K562 (cell line): ENCODE measurements around the gene PCF11. TPM values are rescaled to one million over a fixed set of nuclear protein-coding genes. Genes with fewer than 3 reads are reported as not detected.

Experiments
- ARID1B ChIP-seq: fragments of 450-650 bp; IDR thresholded peaks from 2 replicates; pipeline ENCODE4 v1.6.1; 2016; ENCODE audit warnings: antibody characterized with exemption, mild to moderate bottlenecking, inconsistent platforms
- CBX1 ChIP-seq: sonication (generic); IDR thresholded peaks from 2 replicates; pipeline ENCODE4 v1.6.1; 2016; ENCODE audit warnings: antibody characterized with exemption, low read depth, mild to moderate bottlenecking
- CBX2 ChIP-seq: fragments of 200-600 bp; sonication (generic); IDR thresholded peaks from one replicate; pipeline ENCODE4 v1.6.1; 2012; ENCODE audit warnings: mild to moderate bottlenecking, low read length, inconsistent platforms; ENCODE audit not compliant: insufficient read depth, poor library complexity, severe bottlenecking
- CEBPG ChIP-seq, 3 experiments: fragments of 200-800 bp in 1 of 3; sonication (Bioruptor generic) in 1 of 3; sonication (generic) in 1 of 3; formaldehyde crosslinking in 1 of 3; IDR thresholded peaks in 2 of 3; conservative IDR thresholded peaks in 1 of 3; 2 replicates each; pipeline versions ENCODE4 v1.6.1 to v1.8.0; 2016 to 2022; ENCODE audit warnings: missing compliant biosample characterization in 2 of 3, missing genetic modification characterization in 2 of 3, mild to moderate bottlenecking in 1 of 3, missing genetic modification reagents in 1 of 3
- ESRRB ChIP-seq: fragments of 250-450 bp; sonication (Bioruptor Pico); IDR thresholded peaks from 2 replicates; pipeline ENCODE4 v1.5.0; 2020; ENCODE audit warnings: mild to moderate bottlenecking, moderate library complexity, borderline replicate concordance
- ETV1 ChIP-seq: fragments of 450-650 bp; conservative IDR thresholded peaks from 2 replicates; pipeline ENCODE4 v1.6.1; 2016; ENCODE audit warnings: missing genetic modification characterization, control low read depth, low read depth, missing compliant biosample characterization
- EZH2 ChIP-seq: IDR thresholded peaks from 2 replicates; pipeline ENCODE4 v1.6.1; 2012; ENCODE audit warnings: low read depth, mild to moderate bottlenecking, inconsistent platforms, low read length, borderline replicate concordance
- HMGXB4 ChIP-seq: sonication (generic); formaldehyde crosslinking; IDR thresholded peaks from 2 replicates; pipeline ENCODE4 v1.8.1; 2023; ENCODE audit warnings: mild to moderate bottlenecking, missing genetic modification reagents
- KAT7 ChIP-seq: sonication (generic); formaldehyde crosslinking; IDR thresholded peaks from 2 replicates; pipeline ENCODE4 v1.8.0; 2022; ENCODE audit warnings: missing genetic modification reagents, mild to moderate bottlenecking, borderline replicate concordance
- MAFF ChIP-seq: IDR thresholded peaks from 2 replicates; pipeline ENCODE4 v1.6.1; 2012; ENCODE audit warnings: low read length, improper control_type of control experiment
- MAZ ChIP-seq, 2 experiments: fragments of 450-650 bp in 1 of 2; sonication (generic) in 1 of 2; formaldehyde crosslinking; IDR thresholded peaks in 1 of 2; conservative IDR thresholded peaks in 1 of 2; 2 replicates each; pipeline versions ENCODE4 v1.4.0 to v1.5.0; 2020; ENCODE audit warnings: mild to moderate bottlenecking in 1 of 2, missing genetic modification reagents in 1 of 2
- MCM5 ChIP-seq: fragments of 450-650 bp; IDR thresholded peaks from 2 replicates; pipeline ENCODE4 v1.6.1; 2016; ENCODE audit warnings: low read depth
- MXD1 ChIP-seq: fragments of 250-450 bp; sonication (Bioruptor Pico); IDR thresholded peaks from 2 replicates; pipeline ENCODE4 v1.8.0; 2021; ENCODE audit warnings: borderline replicate concordance, mild to moderate bottlenecking, moderate library complexity; ENCODE audit not compliant: poor library complexity, severe bottlenecking
- MXI1 ChIP-seq: IDR thresholded peaks from 2 replicates; pipeline ENCODE4 v1.6.1; 2011; ENCODE audit warnings: low read depth, mild to moderate bottlenecking, improper control_type of control experiment, low read length
- MYNN ChIP-seq, 2 experiments: sonication (generic); formaldehyde crosslinking in 1 of 2; IDR thresholded peaks; 2 replicates each; pipeline versions ENCODE4 v1.5.0 to v1.6.1; 2016 to 2020; ENCODE audit warnings: antibody characterized with exemption in 1 of 2, missing genetic modification reagents in 1 of 2
- PHB ChIP-seq: fragments of 250-450 bp; sonication (Bioruptor Pico); IDR thresholded peaks from 2 replicates; pipeline ENCODE4 v1.5.0; 2021
- PHF21A ChIP-seq: fragments of 450-650 bp; IDR thresholded peaks from 2 replicates; pipeline ENCODE4 v1.6.1; 2017; ENCODE audit warnings: low read depth, borderline replicate concordance
- SIRT6 ChIP-seq: IDR thresholded peaks from one replicate; pipeline ENCODE4 v1.6.1; 2012; ENCODE audit warnings: low read depth, mild to moderate bottlenecking, control low read depth, inconsistent platforms, low read length, moderate library complexity
- SPI1 ChIP-seq: IDR thresholded peaks from 2 replicates; pipeline ENCODE4 v1.6.1; 2011; ENCODE audit warnings: low read depth, low read length, control low read depth, borderline replicate concordance
- TCF7 ChIP-seq: sonication (generic); IDR thresholded peaks from 2 replicates; pipeline ENCODE4 v1.6.1; 2016; ENCODE audit warnings: antibody characterized with exemption, borderline replicate concordance
- THRB ChIP-seq: fragments of 450-650 bp; formaldehyde crosslinking; conservative IDR thresholded peaks from 2 replicates; pipeline ENCODE4 v1.4.0; 2022; ENCODE audit warnings: mild to moderate bottlenecking, missing genetic modification characterization
- TRIM28 ChIP-seq: fragments of 450-650 bp; IDR thresholded peaks from 2 replicates; pipeline ENCODE4 v1.6.1; 2017
- ZNF134 ChIP-seq: fragments of 250-450 bp; sonication (Bioruptor Pico); conservative IDR thresholded peaks from 2 replicates; pipeline ENCODE4 v1.4.0; 2020
- ZNF589 ChIP-seq: fragments of 200-800 bp; sonication (Bioruptor generic); IDR thresholded peaks from 2 replicates; pipeline ENCODE4 v1.6.1; 2016; ENCODE audit warnings: low read depth, missing genetic modification characterization, missing compliant biosample characterization
- ZNF778 ChIP-seq: fragments of 450-650 bp; formaldehyde crosslinking; IDR thresholded peaks from 2 replicates; pipeline ENCODE4 v1.4.0; 2020; ENCODE audit warnings: mild to moderate bottlenecking, moderate library complexity
- polyA plus RNA-seq, 8 experiments: library from polyadenylated mRNA; depleted of rRNA in 4 of 8; stranded (reverse) in 5 of 8; unstranded in 3 of 8; fragments of >200 nt; fragmentation: Nextera tagmentation in 2 of 8; fragmentation: Illumina TruSeq in 1 of 8; extraction: Ambion mirVana in 2 of 8; extraction: Trizol in 1 of 8; gene quantifications; 2 replicates each; pipeline versions ENCODE4 v1.2.1 to v1.2.3, GENCODE V29; 2011 to 2014; ENCODE audit warnings: inconsistent platforms in 1 of 8, missing spikeins in 1 of 8
- total RNA-seq, 7 experiments: library from RNA; depleted of rRNA in 6 of 7; stranded (reverse); fragments of >200 nt in 6 of 7; fragmentation: Illumina TruSeq in 2 of 7; extraction: Trizol in 2 of 7; gene quantifications; 2 replicates each; pipeline versions ENCODE4 v1.2.1 to v1.2.3, GENCODE V29; 2011 to 2021; ENCODE audit warnings: low replicate concordance in 1 of 7

Gene PCF11
- total and polyA plus RNA-seq, 9 of the 15 experiments (the other 6 are each of a cell fraction or from before 2014, with no cell fraction given) = 9.3 to 91.6 (median 54.4) TPM

GRCh38 chr11:83156144-83156995 is 561 bp upstream of the PCF11 start (continued):
- TF ChIP-seq HMGXB4 (CRISPR knock-in tag) = peak; percentile 37; the same call in 1 of the 2 replicates
- TF ChIP-seq PHF21A = no peak
- TF ChIP-seq MYNN (IDR thresholded peaks at IDR 0.05) = peak; percentile 40; the same call in 1 of the 2 replicates
- no peak for TF ChIP-seq MYNN (CRISPR knock-in tag; IDR thresholded peaks at IDR 0.05)
- TF ChIP-seq CBX1 = no peak
- no peak for TF ChIP-seq ZNF589 (CRISPR knock-in tag)
- no peak for TF ChIP-seq ZNF134 (CRISPR knock-in tag)
- TF ChIP-seq MXD1 (CRISPR knock-in tag) = peak; percentile 26
- TF ChIP-seq MCM5 = no peak
- no peak for TF ChIP-seq SIRT6
- TF ChIP-seq SPI1 = peak; percentile 54; the same call in 1 of the 2 replicates
- TF ChIP-seq KAT7 (CRISPR knock-in tag) = no peak
- no peak for TF ChIP-seq CBX2
- peak; percentile 85; the same call in 1 of the 2 replicates for TF ChIP-seq MXI1
- TF ChIP-seq ARID1B = 0 out of 2 replicates have a peak, but pooled peaks have one; percentile 37
- no peak for TF ChIP-seq EZH2
- TF ChIP-seq PHB = no peak
- TF ChIP-seq ZNF778 (CRISPR knock-in tag) = no peak
- peak; percentile 98 for TF ChIP-seq CEBPG (CRISPR knock-in tag; IDR thresholded peaks at IDR 0.05)
- peak; percentile 97 to 98 for TF ChIP-seq CEBPG (tag; conservative IDR thresholded peaks at IDR 0.05 in 1 of 2, IDR thresholded peaks at IDR 0.05 in 1 of 2)
- no peak for TF ChIP-seq ETV1 (tag)
- no peak for TF ChIP-seq THRB
- peak; percentile 96 to 100 for TF ChIP-seq MAZ (CRISPR knock-in tag; conservative IDR thresholded peaks at IDR 0.05 in 1 of 2, IDR thresholded peaks at IDR 0.05 in 1 of 2)
- no peak for TF ChIP-seq MAFF
- TF ChIP-seq ESRRB (CRISPR knock-in tag) = no peak
- no peak for TF ChIP-seq TRIM28
- no peak for TF ChIP-seq TCF7
